ENCODE measurements around the gene CTRB1. TPM values are rescaled to one million over a fixed set of nuclear protein-coding genes. Genes with fewer than 3 reads are reported as not detected.
A peak's percentile ranks its signal among the peaks of the same experiment; 100 is the strongest.

Gene CTRB1
- total and polyA plus RNA-seq, 2 of the 13 experiments (the other 11 are each of a cell fraction or from before 2014, with no cell fraction given), result not detected

DNA sequence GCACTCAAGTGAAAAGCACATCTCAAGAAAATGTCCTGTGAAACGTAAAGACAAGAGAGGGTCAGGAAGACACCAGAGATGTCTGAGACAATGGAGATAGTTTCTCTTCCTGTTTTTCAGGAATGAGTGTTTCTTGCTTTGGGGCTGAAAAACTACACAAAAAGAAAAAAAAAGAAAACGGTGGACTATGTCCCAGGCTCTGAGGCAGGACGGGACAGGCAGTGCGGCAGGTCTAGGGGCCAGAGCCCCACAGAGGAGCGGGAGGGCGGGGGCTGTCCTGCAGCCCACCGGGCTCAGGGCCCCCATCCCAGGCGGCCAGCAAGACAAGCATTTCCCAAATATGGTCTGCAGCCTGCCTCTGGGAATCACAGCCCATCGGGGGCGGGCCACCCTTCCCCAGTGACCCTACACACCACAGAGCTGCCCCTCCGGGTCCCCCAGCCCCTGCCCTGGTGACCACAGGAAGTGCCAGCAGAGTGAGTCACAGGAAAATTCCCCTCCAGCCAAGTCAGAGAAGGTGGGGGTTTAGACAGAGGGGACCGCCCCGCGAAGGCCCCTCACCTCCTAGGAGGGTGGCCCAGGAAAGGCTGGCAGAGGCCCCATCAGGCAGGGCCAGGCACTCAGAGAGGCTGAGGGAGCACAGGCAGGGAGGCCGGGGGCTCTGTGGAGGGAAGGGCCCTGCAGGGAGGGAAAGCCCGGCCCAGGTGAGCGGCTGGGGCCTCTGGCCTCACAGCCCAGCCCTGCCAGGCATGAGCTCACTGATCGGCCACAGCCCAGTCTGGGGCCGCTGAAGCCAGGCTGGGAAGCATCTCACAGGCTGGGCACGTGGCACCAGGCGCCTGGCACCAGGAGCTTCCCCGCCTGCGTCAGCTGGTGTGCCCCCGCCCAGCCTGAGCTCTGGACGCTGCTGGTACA is 26.3 kb downstream of the CTRB1 start (continued):
- TF ChIP-seq, protein P1, sequence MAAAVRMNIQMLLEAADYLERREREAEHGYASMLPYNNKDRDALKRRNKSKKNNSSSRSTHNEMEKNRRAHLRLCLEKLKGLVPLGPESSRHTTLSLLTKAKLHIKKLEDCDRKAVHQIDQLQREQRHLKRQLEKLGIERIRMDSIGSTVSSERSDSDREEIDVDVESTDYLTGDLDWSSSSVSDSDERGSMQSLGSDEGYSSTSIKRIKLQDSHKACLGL (CRISPR knock-in tag; IDR thresholded peaks at IDR 0.05), result peak; percentile 96
- TF ChIP-seq ZFP1 (CRISPR knock-in tag; IDR thresholded peaks at IDR 0.05), result peak; percentile 88; the same call in 1 of the 2 replicates
- TF ChIP-seq ZSCAN22 (CRISPR knock-in tag; IDR thresholded peaks at IDR 0.05), result peak; percentile 62; the same call in 1 of the 2 replicates
- TF ChIP-seq, protein P2, sequence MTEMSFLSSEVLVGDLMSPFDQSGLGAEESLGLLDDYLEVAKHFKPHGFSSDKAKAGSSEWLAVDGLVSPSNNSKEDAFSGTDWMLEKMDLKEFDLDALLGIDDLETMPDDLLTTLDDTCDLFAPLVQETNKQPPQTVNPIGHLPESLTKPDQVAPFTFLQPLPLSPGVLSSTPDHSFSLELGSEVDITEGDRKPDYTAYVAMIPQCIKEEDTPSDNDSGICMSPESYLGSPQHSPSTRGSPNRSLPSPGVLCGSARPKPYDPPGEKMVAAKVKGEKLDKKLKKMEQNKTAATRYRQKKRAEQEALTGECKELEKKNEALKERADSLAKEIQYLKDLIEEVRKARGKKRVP (CRISPR knock-in tag; IDR thresholded peaks at IDR 0.05), result no peak; a peak in 1 of 4 replicates
- TF ChIP-seq, protein P3, sequence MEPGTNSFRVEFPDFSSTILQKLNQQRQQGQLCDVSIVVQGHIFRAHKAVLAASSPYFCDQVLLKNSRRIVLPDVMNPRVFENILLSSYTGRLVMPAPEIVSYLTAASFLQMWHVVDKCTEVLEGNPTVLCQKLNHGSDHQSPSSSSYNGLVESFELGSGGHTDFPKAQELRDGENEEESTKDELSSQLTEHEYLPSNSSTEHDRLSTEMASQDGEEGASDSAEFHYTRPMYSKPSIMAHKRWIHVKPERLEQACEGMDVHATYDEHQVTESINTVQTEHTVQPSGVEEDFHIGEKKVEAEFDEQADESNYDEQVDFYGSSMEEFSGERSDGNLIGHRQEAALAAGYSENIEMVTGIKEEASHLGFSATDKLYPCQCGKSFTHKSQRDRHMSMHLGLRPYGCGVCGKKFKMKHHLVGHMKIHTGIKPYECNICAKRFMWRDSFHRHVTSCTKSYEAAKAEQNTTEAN (CRISPR knock-in tag; conservative IDR thresholded peaks at IDR 0.05), result peak; percentile 87
- TF ChIP-seq, protein P4, sequence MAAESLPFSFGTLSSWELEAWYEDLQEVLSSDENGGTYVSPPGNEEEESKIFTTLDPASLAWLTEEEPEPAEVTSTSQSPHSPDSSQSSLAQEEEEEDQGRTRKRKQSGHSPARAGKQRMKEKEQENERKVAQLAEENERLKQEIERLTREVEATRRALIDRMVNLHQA (CRISPR knock-in tag; IDR thresholded peaks at IDR 0.05), result no peak
- TF ChIP-seq RBFOX2 (IDR thresholded peaks at IDR 0.05; ENCODE audit: low read depth, low read length), result peak; percentile 98
- peak; percentile 34; the same call in 1 of the 2 replicates for TF ChIP-seq CEBPG (CRISPR knock-in tag; IDR thresholded peaks at IDR 0.05)
- peak; percentile 87; the same call in 1 of the 2 replicates for TF ChIP-seq ZNF253 (CRISPR knock-in tag; IDR thresholded peaks at IDR 0.05; ENCODE audit: borderline replicate concordance)
- no peak for TF ChIP-seq CHD4 (IDR thresholded peaks at IDR 0.05; ENCODE audit: borderline replicate concordance, low read length)
- TF ChIP-seq ZNF552 (CRISPR knock-in tag; IDR thresholded peaks at IDR 0.05; ENCODE audit: borderline replicate concordance), result 0 out of 2 replicates have a peak, but pooled peaks have one; percentile 19
- peak; percentile 98 for TF ChIP-seq CBFB (CRISPR knock-in tag; IDR thresholded peaks at IDR 0.05)
- TF ChIP-seq GZF1 (CRISPR knock-in tag; IDR thresholded peaks at IDR 0.05), result no peak
- no peak for TF ChIP-seq ZNF446 (CRISPR knock-in tag; IDR thresholded peaks at IDR 0.05)
- peak; percentile 90 for TF ChIP-seq RCOR2 (CRISPR knock-in tag; IDR thresholded peaks at IDR 0.05)
- TF ChIP-seq, protein P5, sequence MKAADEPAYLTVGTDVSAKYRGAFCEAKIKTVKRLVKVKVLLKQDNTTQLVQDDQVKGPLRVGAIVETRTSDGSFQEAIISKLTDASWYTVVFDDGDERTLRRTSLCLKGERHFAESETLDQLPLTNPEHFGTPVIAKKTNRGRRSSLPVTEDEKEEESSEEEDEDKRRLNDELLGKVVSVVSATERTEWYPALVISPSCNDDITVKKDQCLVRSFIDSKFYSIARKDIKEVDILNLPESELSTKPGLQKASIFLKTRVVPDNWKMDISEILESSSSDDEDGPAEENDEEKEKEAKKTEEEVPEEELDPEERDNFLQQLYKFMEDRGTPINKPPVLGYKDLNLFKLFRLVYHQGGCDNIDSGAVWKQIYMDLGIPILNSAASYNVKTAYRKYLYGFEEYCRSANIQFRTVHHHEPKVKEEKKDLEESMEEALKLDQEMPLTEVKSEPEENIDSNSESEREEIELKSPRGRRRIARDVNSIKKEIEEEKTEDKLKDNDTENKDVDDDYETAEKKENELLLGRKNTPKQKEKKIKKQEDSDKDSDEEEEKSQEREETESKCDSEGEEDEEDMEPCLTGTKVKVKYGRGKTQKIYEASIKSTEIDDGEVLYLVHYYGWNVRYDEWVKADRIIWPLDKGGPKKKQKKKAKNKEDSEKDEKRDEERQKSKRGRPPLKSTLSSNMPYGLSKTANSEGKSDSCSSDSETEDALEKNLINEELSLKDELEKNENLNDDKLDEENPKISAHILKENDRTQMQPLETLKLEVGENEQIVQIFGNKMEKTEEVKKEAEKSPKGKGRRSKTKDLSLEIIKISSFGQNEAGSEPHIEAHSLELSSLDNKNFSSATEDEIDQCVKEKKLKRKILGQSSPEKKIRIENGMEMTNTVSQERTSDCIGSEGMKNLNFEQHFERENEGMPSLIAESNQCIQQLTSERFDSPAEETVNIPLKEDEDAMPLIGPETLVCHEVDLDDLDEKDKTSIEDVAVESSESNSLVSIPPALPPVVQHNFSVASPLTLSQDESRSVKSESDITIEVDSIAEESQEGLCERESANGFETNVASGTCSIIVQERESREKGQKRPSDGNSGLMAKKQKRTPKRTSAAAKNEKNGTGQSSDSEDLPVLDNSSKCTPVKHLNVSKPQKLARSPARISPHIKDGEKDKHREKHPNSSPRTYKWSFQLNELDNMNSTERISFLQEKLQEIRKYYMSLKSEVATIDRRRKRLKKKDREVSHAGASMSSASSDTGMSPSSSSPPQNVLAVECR (CRISPR knock-in tag; IDR thresholded peaks at IDR 0.05; ENCODE audit: borderline replicate concordance), result peak; percentile 92
- TF ChIP-seq ZNF720 (CRISPR knock-in tag; IDR thresholded peaks at IDR 0.05), result no peak
- TF ChIP-seq FOXC1 (CRISPR knock-in tag; IDR thresholded peaks at IDR 0.05; ENCODE audit: borderline replicate concordance), result peak; percentile 97
- 0 out of 2 replicates have a peak, but pooled peaks have one; percentile 19 for TF ChIP-seq IRX3 (CRISPR knock-in tag; IDR thresholded peaks at IDR 0.05; ENCODE audit: borderline replicate concordance, low read depth)
- peak; percentile 96 for TF ChIP-seq TBX2 (CRISPR knock-in tag; IDR thresholded peaks at IDR 0.05; ENCODE audit: borderline replicate concordance)
- peak; percentile 74; the same call in 1 of the 2 replicates for TF ChIP-seq NRL (CRISPR knock-in tag; IDR thresholded peaks at IDR 0.05; ENCODE audit: borderline replicate concordance)
- peak; percentile 42; the same call in 1 of the 2 replicates for TF ChIP-seq DNMT3B (CRISPR knock-in tag; conservative IDR thresholded peaks at IDR 0.05)
